SIG-M5 treated with dmso at 0.1 percent for 504 hours (cell line): ENCODE measurements around the gene ELF1.
"Not testable (repeated sequence)": the region's sequence is repeated elsewhere in the genome, so short reads cannot be mapped to it uniquely, and the experiment has no call there.

Experiments used
- DNase-seq: peaks from one replicate; lab custom pipeline; 2025; ENCODE audit not compliant: unreplicated experiment; lab: John Stamatoyannopoulos, UW

ELF1 gene

DNA sequence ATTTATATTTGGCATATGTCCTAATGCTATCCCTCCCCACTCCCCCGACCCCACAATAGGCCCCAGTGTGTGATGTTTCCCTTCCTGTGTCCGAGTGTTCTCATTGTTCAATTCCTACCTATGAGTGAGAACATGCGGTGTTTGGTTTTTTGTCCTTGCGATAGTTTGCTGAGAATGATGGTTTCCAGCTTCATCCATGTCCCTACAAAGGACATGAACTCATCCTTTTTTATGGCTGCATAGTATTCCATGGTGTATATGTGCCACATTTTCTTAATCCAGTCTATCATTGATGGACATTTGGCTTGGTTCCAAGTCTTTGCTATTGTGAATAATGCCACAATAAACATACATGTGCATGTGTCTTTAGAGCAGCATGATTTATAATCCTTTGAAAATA lies 23.3 kb upstream of the ELF1 start:
- not testable (repeated sequence) for DNase-seq

DNA sequence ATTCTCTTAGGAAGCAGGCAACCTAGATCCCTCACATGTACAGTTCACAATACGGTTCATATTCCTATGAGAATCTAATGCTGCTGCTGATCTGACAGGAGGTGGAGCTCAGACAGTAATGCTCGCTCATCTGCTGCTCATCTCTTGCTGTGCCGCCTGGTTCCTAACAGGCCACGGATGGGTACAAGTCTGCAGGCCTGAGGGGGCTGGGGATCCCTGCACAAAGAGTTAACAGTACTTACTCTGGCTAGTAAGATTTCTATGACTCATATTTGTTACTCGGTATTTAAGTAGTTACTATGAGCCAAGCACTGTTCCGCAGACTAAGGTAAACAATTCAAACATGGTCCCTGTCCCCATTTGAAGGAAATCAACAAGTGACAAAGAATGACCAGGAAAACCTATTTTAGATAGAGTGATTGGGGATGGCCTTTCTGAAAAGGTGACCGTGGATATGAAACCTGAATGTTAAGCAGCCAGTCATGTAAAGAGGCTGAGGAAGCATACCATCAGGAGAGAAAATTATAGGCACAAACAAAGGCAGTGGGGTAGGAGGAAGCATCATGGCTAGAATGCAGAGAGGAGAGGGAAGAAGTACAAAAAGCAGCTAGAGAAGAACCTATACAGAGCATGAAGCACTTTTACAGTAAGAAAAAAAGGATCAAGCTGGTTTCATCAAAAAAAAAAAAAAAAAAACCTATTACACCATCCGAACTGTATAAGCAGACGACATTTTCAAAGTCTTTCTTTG lies 21.6 kb upstream of the ELF1 start:
- no peak for DNase-seq

DNA sequence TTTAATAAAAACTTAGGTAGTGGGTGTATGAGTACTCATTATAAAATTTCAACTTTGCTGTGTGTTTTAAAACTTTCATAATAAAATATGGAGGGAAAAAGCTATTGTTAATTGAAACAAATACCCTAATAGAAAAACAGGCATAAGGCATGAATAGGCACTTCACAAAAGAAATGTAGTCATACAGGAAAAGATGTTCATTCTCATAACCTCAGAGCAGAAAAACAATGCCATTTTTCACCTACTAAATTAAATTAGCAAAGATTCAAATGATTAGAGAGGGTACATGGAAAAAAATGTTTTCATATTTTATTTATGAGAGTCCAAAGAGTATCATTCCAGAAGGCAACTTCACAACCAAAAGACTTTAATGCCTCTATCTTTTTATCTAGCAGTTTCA lies 20.6 kb upstream of the ELF1 start:
- DNase-seq, result no peak

DNA sequence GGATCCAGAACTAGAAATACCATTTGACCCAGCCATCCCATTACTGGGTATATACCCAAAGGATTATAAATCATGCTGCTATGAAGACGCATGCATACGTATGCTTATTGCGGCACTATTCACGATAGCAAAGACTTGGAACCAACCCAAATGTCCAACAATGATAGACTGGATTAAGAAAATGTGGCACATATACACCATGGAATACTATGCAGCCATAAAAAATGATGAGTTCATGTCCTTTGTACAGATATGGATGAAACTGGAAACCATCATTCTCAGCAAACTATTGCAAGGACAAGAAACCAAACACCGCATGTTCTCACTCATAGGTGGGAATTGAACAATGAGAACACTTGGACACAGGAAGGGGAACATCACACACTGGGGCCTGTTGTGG lies 17.4 kb upstream of the ELF1 start:
- DNase-seq, result not testable (repeated sequence)

DNA sequence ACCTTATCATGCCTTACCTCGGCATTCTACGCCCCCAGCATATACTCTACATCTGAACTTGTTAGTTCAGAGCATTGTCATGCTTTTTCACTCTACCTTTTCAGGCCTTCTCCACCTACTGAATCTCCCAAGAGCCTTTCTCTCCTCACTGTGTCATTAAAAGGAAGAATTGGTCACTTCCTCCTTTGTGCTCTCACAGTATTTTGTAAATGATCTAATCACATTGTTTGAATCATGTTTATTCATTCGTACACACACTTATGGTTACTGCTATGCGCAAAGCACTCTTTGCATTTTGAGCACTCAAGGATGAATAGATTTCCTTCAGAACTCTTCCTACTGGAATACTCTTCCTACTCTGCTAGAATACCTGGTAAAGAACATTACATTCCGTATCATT lies 15.8 kb upstream of the ELF1 start:
- DNase-seq, result no peak

DNA sequence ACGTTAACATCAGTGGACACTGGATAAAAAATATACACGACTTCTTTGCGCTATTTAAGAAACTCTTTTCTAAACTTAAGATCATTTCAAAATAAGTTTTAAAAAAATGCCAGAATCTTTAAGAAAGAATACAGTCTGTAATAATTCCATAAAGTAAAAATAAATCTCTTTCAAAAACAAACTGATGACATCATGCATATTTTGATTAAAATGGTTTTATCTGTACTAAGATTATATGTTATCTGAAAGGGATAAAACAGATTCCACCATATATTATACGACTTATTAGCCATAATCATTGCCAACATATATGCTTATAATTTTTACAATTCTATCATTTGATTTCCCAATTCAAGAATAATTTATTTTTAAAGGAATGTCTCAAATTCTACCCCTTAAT lies 15.3 kb upstream of the ELF1 start:
- DNase-seq, result no peak

DNA sequence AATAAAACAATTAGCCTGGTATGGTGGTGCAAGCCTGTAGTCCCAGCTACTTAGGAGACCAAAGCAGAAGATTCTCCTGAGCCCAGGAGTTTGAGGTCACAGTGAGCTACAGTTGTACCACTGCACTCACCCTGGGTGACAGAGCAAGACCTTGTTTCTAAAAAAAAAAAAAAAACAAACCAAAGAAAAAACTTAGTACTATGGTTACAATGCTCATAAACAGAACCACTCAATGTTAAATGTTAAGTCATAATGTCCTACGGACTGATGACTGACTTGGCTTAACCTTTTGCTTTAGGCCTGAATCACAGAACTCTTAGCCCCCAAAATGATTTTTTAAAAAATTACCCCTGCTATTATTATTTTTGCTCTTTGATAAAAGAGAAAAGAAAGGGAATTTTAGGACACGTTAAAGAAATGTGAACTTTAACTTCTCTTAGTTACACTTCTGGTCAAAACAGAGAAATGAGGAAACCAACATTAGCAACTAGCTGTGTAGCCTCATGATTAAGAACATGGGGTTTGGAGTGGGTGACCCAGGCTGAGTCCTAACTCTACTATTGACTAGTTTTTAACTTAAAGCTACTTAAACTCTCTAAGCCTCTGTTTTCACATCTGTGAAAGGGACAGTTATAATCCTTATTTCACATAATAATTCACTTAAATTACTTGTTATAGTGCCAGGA lies 13.7 kb upstream of the ELF1 start:
- no peak for DNase-seq

DNA sequence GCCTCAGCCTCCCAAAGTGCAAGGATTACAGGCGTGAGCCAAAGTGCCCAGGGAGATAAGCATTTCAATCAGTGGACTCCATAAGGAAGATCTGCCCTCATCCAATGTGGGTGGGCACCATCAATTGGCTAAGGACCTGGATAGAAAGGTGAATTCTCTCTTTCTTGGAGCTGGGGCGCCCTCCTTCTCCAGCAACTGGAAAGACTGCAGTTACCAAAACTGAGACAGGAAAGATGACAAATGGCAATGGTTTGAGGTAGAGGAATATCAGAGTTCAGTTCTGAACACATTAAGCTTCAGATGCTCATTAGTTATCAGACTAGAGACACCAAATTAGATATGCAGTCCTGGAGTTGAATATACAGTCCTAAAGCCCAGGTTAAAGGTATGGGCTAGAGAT lies 10.5 kb upstream of the ELF1 start:
- no peak for DNase-seq

DNA sequence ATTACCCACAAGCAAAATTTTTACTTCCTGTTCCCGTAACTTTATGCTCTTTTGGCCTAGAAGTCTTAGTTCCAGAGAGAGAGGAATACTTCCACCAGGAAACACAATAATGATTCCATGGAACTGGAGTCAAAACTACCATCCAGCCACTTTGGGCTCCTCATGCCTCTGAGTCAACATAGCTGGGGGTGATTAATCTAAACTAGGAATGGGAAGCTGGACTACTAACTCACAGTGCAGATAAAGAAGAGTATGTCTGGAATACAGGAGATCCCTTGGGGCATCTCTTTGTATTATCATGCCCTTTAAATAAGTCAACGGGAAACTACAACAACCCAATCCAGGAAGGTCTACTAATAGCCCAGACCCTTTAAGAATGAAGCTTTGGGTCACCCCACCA lies 8.9 kb upstream of the ELF1 start:
- no peak for DNase-seq

DNA sequence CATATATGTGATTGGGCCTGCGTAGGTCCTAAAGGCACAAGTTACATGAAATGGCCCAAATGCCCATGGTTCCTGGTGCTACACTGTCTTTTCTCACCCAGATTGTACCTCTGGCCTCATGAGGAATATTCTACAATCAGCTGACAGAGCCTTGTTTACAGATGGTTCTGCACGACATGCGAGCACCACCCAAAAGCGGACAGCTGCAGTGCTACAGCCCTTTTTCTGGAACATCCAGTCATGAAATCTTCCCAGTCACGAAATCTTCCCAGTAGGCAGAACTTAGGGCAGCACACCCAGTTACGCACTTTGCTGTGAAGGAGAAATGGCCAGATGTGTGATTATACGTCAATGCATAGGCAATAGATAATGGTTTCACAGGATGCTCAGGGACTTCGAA lies 7.7 kb upstream of the ELF1 start:
- DNase-seq, result no peak

DNA sequence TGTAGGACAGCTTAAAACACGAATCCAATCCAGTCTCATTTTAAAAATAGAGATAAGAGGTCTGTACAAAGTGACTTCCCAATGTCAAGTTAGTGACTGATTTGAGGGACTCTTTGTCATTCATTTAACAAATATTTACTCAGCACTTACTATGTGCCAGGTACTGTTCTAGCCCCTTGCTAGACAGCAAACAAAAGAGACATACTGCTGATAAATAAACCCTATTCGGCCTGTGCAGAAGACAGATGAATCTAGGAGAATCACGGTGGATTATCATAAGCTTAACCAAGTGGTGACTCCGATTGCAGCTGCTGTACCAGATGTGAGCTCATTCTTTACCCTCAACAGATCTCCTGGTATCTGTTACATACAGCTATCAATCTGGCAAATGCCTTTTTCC lies 6.4 kb upstream of the ELF1 start:
- DNase-seq, result no peak

DNA sequence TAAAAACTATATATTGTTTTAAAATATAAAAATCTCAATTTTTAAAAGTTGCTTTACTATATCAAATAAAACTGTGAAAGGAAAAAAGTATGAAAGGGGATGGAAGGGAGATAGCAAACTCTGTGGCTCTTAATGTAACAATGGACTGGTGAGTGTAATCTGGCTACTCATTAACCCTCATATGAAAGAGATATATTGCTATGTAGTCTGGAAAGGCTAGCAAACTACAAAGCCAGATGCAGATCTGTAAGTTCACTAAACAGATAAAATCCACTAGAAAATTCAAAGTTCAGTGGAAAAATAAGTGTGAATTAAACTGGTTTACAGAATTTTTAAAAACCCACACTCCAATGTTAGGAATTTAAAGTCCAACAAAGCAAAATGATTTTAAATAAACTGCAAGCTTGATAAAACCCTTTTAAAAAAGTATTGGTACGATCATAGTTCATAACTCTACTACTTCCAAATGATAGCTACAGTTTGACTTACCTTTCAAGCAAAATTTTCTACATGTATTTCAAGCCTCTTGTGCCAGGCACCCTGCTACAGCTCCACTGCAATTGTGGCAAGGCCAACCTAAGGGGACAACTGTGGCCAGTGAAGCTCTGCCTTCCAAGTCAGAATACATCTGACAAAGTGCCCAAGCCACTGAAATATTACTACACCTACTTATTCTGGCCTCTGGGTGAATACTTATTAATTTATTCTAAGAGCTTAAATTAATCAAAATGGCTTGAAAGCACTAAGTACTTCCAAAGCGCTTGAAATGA lies 647 bp upstream of the ELF1 start:
- DNase-seq, result no peak

DNA sequence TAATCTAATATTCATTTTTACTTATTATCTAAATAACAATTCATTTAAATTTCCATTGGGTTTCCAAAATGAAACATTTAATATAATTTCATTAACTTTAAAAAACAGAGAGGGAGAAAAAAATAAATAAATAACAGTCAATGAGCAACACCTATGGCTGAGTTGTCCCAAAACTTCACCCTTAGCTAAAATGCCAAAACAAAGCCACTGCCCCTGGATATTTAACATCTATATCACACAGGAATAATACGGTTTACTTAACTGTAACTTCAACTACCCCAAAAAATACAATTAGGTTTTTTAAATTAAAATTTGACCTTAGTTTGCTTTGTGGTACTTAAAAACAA lies 541 bp downstream of the ELF1 start:
- peak; percentile 55 for DNase-seq

DNA sequence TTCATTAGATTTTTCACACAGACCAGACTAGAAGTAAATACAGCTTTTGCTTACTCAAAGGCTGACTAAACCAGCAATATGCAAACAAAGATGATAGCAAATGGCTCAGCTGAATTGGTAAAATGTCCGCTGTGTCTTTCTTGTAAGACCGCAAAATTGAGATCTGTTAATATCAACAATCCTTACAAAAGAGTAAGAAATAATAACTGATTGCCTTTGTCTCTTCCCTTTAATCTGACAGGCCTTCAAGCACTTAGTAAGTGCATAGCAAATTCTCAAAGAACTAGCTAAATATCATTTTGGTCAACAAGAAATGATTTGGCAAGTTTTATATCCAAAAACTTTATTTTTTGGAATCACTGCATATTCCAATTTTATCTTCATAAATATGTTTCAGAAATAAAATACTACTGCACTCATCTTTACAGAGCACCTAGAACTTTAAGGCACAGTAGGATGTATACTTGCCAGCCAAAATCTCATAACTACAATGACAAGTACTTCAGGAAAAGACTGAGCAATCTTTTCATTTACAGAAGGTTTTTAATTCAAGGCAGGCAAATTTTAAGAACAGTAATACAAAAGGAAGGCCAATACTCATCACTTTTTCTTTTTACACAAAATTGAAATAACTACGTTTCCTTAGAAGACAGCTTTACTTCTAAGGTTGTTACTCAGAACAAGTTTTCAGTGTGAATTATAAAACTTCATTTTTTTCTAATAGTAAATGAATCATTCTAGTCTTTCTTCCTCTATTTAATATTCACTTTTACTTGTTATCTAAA lies 1.1 kb downstream of the ELF1 start:
- DNase-seq, result peak; percentile 58

DNA sequence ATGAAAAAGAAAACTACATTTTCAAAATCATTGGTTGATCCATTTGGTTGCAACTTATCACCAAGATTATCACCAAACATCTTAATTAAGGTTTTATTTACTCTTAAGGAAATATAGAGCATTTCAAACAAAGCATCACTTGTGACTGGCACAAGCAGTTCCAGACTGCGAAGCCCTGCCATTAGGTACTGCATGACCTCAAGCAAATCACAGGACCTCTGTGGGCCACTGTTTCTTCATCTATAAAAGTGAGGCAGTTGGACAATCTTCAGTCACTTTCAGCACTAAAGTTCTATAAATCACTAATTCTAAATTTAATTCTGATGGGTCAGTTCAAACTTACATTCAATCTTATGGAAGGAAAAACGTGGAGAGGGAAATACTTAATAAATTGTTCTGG lies 2.0 kb downstream of the ELF1 start:
- peak; percentile 55 for DNase-seq

DNA sequence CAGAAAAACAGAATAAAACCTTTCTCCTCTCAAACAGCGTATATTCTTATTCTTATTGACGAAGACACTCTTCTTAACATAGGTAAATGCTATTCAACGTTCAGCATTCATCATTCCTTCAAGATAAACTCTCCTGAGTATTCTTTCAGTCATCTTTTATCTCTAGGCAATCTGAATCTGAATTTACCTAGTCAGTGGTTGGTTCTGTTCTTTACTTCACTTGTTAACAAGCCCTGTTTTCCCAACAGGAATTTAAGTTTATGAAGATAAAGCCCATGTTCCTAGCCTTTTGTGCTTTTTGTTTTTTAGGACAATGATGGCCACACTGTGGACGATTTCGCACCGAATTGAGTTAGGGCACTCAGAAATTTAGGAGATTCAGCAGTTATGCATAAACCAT lies 3.2 kb downstream of the ELF1 start:
- DNase-seq, result no peak

DNA sequence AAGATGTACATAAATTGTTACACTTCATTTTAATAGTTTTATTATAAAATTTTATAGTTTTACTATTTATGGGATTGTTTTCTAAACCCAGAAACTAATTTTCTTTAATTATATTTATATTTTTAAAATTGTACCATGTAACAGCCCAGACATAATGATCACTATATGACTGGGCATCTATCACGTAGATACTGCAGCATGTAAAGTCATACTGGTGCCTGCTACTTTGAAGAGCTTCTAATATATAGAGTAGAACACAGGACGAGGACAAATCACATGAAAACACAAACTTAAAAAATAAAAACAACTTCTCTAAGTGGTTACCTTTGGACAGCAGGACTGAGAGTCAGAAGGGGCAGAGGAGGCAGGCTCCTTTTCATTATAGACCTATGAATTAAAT lies 5.3 kb downstream of the ELF1 start:
- DNase-seq, result no peak

DNA sequence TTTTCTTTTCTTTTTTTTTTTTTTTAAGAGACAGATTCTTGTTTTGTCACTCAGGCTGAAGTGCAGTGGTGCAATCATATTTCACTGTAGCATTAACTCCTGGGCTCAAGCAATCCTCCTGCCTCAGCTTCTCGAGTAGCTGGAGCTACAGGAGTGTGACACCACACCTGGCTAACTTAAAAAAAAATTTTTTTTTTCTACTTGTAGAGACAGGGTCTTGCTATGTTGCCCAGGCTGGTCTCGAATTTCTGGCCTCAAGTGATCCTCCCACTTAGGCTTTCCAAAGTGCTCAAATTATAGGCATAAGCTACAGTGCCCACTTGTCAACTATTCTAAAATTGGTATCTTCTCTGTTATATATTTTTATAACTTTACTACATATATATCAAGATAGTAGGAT lies 6.6 kb downstream of the ELF1 start:
- DNase-seq, result no peak

DNA sequence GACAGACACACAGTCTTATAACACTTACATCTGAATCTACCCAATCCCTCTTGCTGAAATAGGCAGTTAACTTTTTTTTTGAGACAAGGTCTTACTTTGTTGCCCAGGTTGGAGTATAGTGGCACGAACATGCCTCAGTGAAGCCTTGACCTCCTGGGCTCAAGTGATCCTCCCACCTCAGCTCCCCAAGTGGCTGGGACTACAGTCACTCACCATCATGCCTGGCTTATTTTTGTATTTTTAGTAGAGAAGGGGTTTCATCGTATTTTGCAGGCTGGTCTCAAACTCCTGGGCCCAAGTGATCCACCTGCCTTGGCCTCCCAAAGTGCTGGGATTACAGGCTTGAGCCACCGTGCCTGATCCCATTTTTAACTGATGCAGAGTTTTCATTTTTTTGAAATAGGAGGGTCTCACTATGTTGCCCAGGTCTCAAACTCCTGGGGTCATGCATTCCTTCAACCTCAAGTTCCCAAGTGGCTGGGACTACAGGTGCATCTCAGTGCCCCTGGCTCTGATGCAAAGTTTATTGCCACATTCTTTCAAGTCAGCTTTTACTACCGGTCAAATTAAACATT lies 7.6 kb downstream of the ELF1 start:
- DNase-seq, result no peak

DNA sequence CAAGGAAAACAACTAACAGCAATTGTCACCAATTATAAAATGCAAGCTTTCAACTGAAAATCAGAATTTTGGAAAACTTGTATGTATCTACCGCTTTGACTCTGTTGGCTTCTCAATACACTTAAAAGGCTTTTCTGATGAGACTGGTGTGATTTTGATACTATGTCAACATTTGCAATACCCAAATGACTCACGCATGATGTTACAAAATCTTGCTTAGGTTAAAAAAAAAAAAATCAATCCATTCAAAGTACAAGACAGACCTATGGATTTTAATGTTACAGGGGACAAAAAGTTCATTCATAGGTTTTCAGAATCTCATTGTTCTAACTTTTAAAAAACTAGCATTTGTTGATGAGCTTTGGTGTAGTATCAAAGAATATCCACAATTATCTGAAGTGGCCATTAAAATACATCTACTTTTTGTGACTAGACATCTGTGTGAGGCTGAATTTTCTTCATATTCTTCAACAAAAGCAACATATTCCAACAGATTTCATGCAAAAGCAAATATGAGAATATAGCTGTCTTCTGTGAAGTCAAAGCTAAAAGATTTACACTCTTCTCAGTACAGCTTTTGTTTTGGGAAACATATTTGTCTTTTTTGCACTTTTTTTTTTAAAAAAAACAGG lies 10.7 kb downstream of the ELF1 start:
- DNase-seq, result peak; percentile 87

DNA sequence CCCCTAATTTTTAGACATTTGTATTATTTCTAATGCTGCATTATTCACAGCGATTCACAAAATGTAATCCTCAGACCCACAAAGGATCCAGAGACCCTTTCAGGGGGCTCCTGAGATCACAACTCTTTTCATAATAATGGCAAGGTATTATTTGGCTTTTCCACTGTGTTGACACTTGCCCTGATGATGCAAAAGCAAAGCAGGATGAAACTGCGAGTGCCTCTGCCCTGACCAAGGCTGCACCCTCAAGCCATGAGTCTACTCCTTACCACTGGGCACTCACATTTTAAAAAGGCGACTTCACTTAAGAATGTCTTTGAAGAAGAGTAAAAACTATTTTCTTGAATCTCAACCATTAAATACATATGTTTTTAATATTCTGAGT lies 11.4 kb downstream of the ELF1 start:
- peak; percentile 37 for DNase-seq
